Melanocyte of skin (primary cell): ENCODE data around the gene MAGI3. TPM values are rescaled to one million over a fixed set of nuclear protein-coding genes. Genes with fewer than 3 reads are reported as not detected.

Source experiments
- small RNA-seq, 2 donors: library from RNA; depleted of rRNA; stranded (forward); fragments of <200 nt; gene quantifications; one replicate each; pipeline ENCODE3, GENCODE V24; 2012
- total RNA-seq, 2 donors: library from RNA; depleted of rRNA; stranded (reverse); fragments of >200 nt; gene quantifications; 2 replicates each; pipeline ENCODE4 v1.2.3, GENCODE V29; 2012

The MAGI3 gene
- 1 to 10 TPM; 5.2 to 5.3 TPM for total RNA-seq

DNA sequence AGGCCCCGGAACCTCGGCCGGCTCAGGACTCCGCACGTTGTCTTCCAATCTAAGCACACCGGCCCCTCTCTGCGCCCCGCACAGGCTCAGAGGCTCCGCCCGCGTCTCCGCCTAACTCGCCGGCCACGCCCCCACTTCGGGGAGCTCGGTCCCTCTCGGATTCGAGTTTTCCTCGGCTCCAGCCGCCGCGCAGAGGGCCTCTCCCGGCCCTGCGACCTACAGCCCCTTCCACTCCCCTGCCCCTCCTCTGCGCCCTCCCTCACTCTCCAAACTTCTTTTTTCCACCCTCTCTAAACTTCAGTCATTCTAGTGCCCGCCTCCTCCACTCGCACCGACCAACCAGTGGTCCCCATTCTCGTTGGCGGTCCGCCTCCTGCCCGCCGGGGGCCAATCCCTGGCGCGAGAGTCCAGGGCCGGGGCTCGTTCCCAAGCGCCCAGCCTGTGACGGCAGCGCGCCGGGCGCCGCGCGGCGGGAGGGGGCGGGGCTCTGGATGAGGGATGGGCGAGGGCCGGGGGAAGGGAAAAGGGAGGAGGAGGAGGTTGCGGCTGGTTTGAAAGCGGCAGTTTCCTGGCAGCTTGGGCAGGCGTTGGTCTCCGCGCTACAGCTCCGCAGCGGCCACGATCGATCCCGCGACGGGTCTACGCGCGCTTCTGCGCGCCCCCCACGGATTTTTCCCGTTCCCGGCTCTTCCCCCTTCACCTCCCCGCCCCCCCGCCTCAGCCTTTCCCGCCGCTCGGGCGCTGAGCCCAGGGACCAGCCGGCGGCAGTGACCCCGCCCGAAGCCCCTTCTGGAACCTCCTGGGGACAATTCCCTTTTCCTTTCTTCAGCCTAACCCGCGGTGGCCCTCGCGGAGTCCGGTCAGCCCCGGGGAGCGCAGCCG, at the start of gene MAGI3:
TSS of gene MAGI3 (plus strand) at position 563 of the 882 bp plus-strand sequence. CDS start 519 bp downstream, outside the sequence.

Small RNA genes lying within 50 kb of the gene (small RNA-seq; reads per million reads assigned to genes)
- 0 reads per million in 2 donors for gene MTND5P20
